DOHH2 (cell line): ENCODE results near the gene MUC5AC.

Source experiments
- H3F3A ChIP-seq: fragments of 200-600 bp; sonication (generic), shearing (Covaris generic); 2 replicates; pipeline ENCODE4 v1.6.0; 2016; ENCODE audit warnings: antibody characterized with exemption, mild to moderate bottlenecking; ENCODE audit not compliant: control insufficient read depth, insufficient read depth
- H3K27ac ChIP-seq: fragments of 200-600 bp; sonication (generic); 2 replicates; pipeline ENCODE4 v1.5.1; 2014; ENCODE audit warnings: low read depth, mild to moderate bottlenecking, low read length, moderate library complexity
- H3K27me3 ChIP-seq: fragments of 200-600 bp; sonication (generic); 2 replicates; pipeline ENCODE4 v1.6.1; 2014; ENCODE audit warnings: mild to moderate bottlenecking, low read length, mixed read lengths; ENCODE audit not compliant: control insufficient read depth
- H3K36me3 ChIP-seq: fragments of 200-600 bp; sonication (generic); 2 replicates; pipeline ENCODE4 v1.6.1; 2014; ENCODE audit warnings: mild to moderate bottlenecking, low read length, moderate library complexity, mixed read lengths; ENCODE audit not compliant: control insufficient read depth
- H3K4me1 ChIP-seq: fragments of 200-600 bp; sonication (generic); 2 replicates; pipeline ENCODE4 v1.6.1; 2014; ENCODE audit warnings: mild to moderate bottlenecking, low read length, mixed read lengths; ENCODE audit not compliant: control insufficient read depth
- H3K4me2 ChIP-seq: fragments of 200-600 bp; sonication (generic); 2 replicates; pipeline ENCODE4 v1.6.0; 2014; ENCODE audit warnings: mild to moderate bottlenecking, low read length, moderate library complexity
- H3K4me3 ChIP-seq: fragments of 200-600 bp; sonication (generic); 2 replicates; pipeline ENCODE4 v1.5.1; 2014; ENCODE audit warnings: mild to moderate bottlenecking, low read length, mixed read lengths
- H3K79me2 ChIP-seq: fragments of 200-600 bp; sonication (generic); 2 replicates; pipeline ENCODE4 v1.6.1; 2014; ENCODE audit warnings: mild to moderate bottlenecking, low read length, mixed read lengths; ENCODE audit not compliant: control insufficient read depth
- H3K9me2 ChIP-seq: fragments of 200-600 bp; sonication (generic); replicated peaks from 2 replicates; pipeline ENCODE4 v1.6.1; 2014; ENCODE audit warnings: mild to moderate bottlenecking, low read length, mixed read lengths; ENCODE audit not compliant: control insufficient read depth
- H3K9me3 ChIP-seq: fragments of 200-600 bp; sonication (generic); 2 replicates; pipeline ENCODE4 v1.6.1; 2014; ENCODE audit warnings: antibody characterized with exemption, low read length, mixed read lengths; ENCODE audit not compliant: control insufficient read depth, insufficient read depth
- H4K20me1 ChIP-seq: fragments of 200-600 bp; sonication (generic); 2 replicates; pipeline ENCODE4 v1.6.0; 2014; ENCODE audit warnings: low read depth, mild to moderate bottlenecking, antibody characterized with exemption, low read length, moderate library complexity; ENCODE audit not compliant: control insufficient read depth, insufficient read depth
- CTCF ChIP-seq: fragments of 200-600 bp; sonication (generic); IDR thresholded peaks from one replicate; pipeline ENCODE4 v1.5.1; 2014; ENCODE audit warnings: antibody characterized with exemption, mild to moderate bottlenecking, low read depth, low read length; ENCODE audit not compliant: poor library complexity, severe bottlenecking
- EZH2phosphoT487 ChIP-seq: fragments of 200-600 bp; sonication (generic); IDR thresholded peaks from 2 replicates; pipeline ENCODE4 v1.6.1; 2017; ENCODE audit warnings: borderline replicate concordance, mild to moderate bottlenecking, antibody characterized with exemption, low read length, moderate library complexity, mixed read lengths

The MUC5AC gene

GRCh38 chr11:1194977-1195681 lies 37.4 kb downstream of the MUC5AC start:
- Histone ChIP-seq H3K9me3 (peaks cover 20% of the 10 kb centered on the region; the same call in 1 of the 2 replicates), H3K27me3 (no peaks in the 10 kb centered on the region), H3K36me3 (no peaks in the 10 kb centered on the region), H3K4me3 (no peak overlapping the region), H3K4me1 (no peaks in the 10 kb centered on the region), H3K79me2 (no peaks in the 10 kb centered on the region), H4K20me1 (no peaks in the 10 kb centered on the region), H3K27ac (no peak overlapping the region), H3F3A (no peaks in the 10 kb centered on the region), H3K4me2 (no peak overlapping the region), H3K9me2 (no peaks in the 10 kb centered on the region)
- no peak for TF ChIP-seq CTCF
- TF ChIP-seq EZH2phosphoT487, result no peak

- Histone ChIP-seq H3F3A (no peaks in the 10 kb centered on the region), H3K27ac (no peak overlapping the region), H3K4me1 (no peaks in the 10 kb centered on the region), H3K79me2 (no peaks in the 10 kb centered on the region), H3K9me3 (peaks cover 16% of the 10 kb centered on the region; the same call in 1 of the 2 replicates), H3K27me3 (no peaks in the 10 kb centered on the region), H3K36me3 (no peaks in the 10 kb centered on the region), H3K4me2 (no peak overlapping the region), H3K4me3 (no peak overlapping the region), H4K20me1 (no peaks in the 10 kb centered on the region), H3K9me2 (no peaks in the 10 kb centered on the region)
- TF ChIP-seq EZH2phosphoT487 (no peak), CTCF (no peak)
Measured at GRCh38 chr11:1195682-1196515, 38.1 kb downstream of the MUC5AC start.

GRCh38 chr11:1196516-1197391 lies 39.0 kb downstream of the MUC5AC start:
- no peaks in the 10 kb centered on the region for H3K4me1 ChIP-seq
- peaks cover 16% of the 10 kb centered on the region; the same call in 1 of the 2 replicates for H3K9me3 ChIP-seq
- H3K9me2 ChIP-seq, result no peaks in the 10 kb centered on the region
- no peaks in the 10 kb centered on the region for H3K27me3 ChIP-seq
- no peaks in the 10 kb centered on the region for H3F3A ChIP-seq
- H3K4me2 ChIP-seq, result no peak overlapping the region
- H4K20me1 ChIP-seq, result no peaks in the 10 kb centered on the region
- H3K36me3 ChIP-seq, result no peaks in the 10 kb centered on the region
- H3K4me3 ChIP-seq, result no peak overlapping the region
- no peaks in the 10 kb centered on the region for H3K79me2 ChIP-seq
- no peak overlapping the region for H3K27ac ChIP-seq
- TF ChIP-seq CTCF (no peak), EZH2phosphoT487 (no peak)
